Osteocyte (in vitro differentiated cells): Measurements from ENCODE around the gene TMEM151A. TPM values are rescaled to one million over a fixed set of nuclear protein-coding genes. Genes with fewer than 3 reads are reported as not detected.

Experiments used
- DNase-seq: peaks from one replicate; pipeline ENCODE4 v3.0.0; 2021; ENCODE audit warnings: mixed read lengths; ENCODE audit not compliant: unreplicated experiment; ENCODE audit errors: extremely low spot score
- H3K27ac Mint-ChIP-seq: one replicate; pipeline ENCODE4 v1.8.0; 2021; ENCODE audit warnings: mild to moderate bottlenecking, mixed read lengths; ENCODE audit not compliant: unreplicated experiment
- H3K27me3 Mint-ChIP-seq: one replicate; pipeline ENCODE4 v1.8.0; 2021; ENCODE audit warnings: mixed read lengths; ENCODE audit not compliant: unreplicated experiment
- H3K36me3 Mint-ChIP-seq: one replicate; pipeline ENCODE4 v1.8.0; 2021; ENCODE audit warnings: mixed read lengths; ENCODE audit not compliant: unreplicated experiment
- H3K4me1 Mint-ChIP-seq: one replicate; pipeline ENCODE4 v1.8.0; 2021; ENCODE audit warnings: mixed read lengths; ENCODE audit not compliant: unreplicated experiment
- H3K4me3 Mint-ChIP-seq: one replicate; pipeline ENCODE4 v1.8.0; 2021; ENCODE audit warnings: mild to moderate bottlenecking, moderate library complexity, mixed read lengths; ENCODE audit not compliant: unreplicated experiment
- H3K9me3 Mint-ChIP-seq: one replicate; pipeline ENCODE4 v1.8.0; 2021; ENCODE audit warnings: mixed read lengths; ENCODE audit not compliant: unreplicated experiment
- CTCF ChIP-seq: fragments of 200-600 bp; sonication (generic); IDR thresholded peaks from 2 replicates; pipeline ENCODE4 v1.5.0; 2021; ENCODE audit warnings: antibody characterized with exemption, mild to moderate bottlenecking, moderate library complexity
- total RNA-seq: library from RNA; stranded (reverse); gene quantifications from 2 replicates; pipeline ENCODE4 v1.2.1, GENCODE V29; 2021

Gene TMEM151A
- total RNA-seq, 1 donor from 2014 or later = 0.46 TPM

DNA sequence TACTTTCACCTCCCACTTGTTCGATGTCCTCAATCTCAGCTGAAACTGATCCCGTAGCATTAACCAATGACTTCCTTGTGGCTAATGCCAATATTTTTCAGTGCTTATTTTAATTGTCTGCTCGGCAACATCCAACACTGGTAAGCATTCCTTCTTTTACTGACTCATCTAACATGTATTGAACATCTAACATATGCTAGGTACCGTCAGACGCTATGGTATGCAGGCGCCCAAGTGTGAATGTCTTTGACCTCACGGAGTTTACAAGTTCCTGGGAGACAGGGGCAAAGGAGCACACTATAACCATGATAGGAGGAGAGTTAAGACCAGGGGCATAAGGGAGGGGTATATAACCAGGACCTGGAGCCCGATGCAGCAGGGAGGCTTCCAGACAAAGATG lies 51.5 kb downstream of the TMEM151A start:
- Mint-ChIP-seq H3K4me1 (peaks cover 47% of the 10 kb centered on the region), H3K4me3 (peak overlapping the region; percentile 91), H3K9me3 (no peaks in the 10 kb centered on the region), H3K27me3 (no peaks in the 10 kb centered on the region), H3K27ac (peak overlapping the region; percentile 52), H3K36me3 (peaks cover 10% of the 10 kb centered on the region)
- no peak for DNase-seq
- TF ChIP-seq CTCF = no peak

DNA sequence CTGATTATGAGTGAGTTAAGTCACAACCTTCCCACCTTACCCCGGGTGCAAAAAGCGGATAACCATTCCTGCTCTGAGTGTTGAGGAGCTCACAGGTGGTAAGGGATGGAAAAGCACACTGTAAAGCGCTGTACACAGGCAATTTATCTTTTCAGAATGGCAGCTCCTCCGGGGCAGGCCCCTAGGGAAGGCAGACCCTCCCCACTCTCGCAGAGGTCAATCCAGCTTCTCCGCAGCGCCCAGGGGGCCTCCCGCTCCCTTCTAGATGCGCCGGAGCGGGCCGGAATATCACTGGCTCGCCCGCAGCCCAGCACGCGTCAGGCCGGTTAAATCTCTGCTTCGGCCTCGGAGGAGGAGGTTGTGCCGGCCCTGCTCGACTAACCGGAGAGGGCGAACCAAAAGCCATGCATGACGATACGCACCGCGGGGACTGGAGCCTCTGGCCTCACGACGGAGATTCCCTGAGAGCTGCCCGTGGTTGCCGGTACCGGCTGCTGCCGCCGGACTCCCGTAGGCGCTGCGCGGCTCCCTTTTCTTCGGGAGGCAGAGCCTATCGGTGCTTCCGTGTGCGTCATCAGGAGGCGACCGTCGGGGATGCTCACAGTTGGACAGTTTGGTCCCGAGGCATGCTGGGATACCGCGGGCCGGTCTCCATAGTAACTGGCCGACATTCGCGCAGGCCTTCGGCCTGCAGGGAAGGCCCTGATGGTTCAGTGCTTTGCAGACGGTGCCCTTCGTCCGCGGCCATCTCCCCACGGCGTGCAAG lies 53.0 kb downstream of the TMEM151A start, which contains the start of gene BRMS1:
Gene BRMS1 (minus strand): TSS at position 555 of the 766 bp plus-strand sequence. CDS start 2,870 bp downstream, outside the sequence.
- peak; percentile 6 for TF ChIP-seq CTCF
- H3K27ac Mint-ChIP-seq = peak within 1 kb of the TSS; percentile 96
- no peaks in the 10 kb centered on the region for H3K27me3 Mint-ChIP-seq
- H3K9me3 Mint-ChIP-seq = no peaks in the 10 kb centered on the region
- H3K36me3 Mint-ChIP-seq = peaks cover 10% of the 10 kb centered on the region
- H3K4me1 Mint-ChIP-seq = peaks cover 48% of the 10 kb centered on the region
- peak; percentile 97 for DNase-seq
- peak within 1 kb of the TSS; percentile 91 for H3K4me3 Mint-ChIP-seq

DNA sequence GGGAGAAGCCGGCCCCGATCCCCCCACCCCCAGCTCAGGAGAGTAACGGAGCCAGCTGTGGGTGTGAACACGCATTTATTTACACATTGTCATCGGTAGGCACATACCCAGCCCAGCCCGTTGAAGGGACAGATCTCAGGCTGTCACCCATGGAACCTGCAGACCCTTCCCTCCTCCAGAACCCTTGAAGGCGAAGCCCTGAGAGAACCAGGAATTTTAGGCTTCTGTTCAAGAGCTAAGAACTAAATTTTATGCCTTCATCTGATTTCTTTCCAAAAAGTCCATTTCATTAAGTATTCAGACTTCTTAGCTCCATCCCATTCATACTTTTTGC lies 53.6 kb downstream of the TMEM151A start:
- peak overlapping the region; percentile 91 for H3K4me3 Mint-ChIP-seq
- peaks cover 10% of the 10 kb centered on the region for H3K36me3 Mint-ChIP-seq

More for the DNA sequence above, 53.6 kb downstream of the TMEM151A start:
- Mint-ChIP-seq H3K4me1 (peaks cover 49% of the 10 kb centered on the region), H3K27ac (peak overlapping the region; percentile 96), H3K9me3 (no peaks in the 10 kb centered on the region), H3K27me3 (no peaks in the 10 kb centered on the region)
- TF ChIP-seq CTCF = no peak
- no peak for DNase-seq

Other genes with a start within 250 kb of the TMEM151A start
- gene GAL3ST3, start 242.7 kb upstream of the TMEM151A start, total RNA-seq = 0.71 and 0.94 TPM in 2 replicates
- gene SF3B2, start 239.5 kb upstream of the TMEM151A start, total RNA-seq = 193 and 198 TPM in 2 replicates
- gene PACS1, start 221.6 kb upstream of the TMEM151A start, total RNA-seq = 83.8 and 84.9 TPM in 2 replicates
- gene KLC2, start 34.2 kb upstream of the TMEM151A start, total RNA-seq = 35.5 and 43.8 TPM in 2 replicates
- gene RAB1B, start 23.3 kb upstream of the TMEM151A start, total RNA-seq = 149 and 150 TPM in 2 replicates
- gene CNIH2, start 13.7 kb upstream of the TMEM151A start, total RNA-seq = 3.8 and 5.0 TPM in 2 replicates
- 140 and 146 TPM in 2 replicates for gene YIF1A, start 2.8 kb upstream of the TMEM151A start, total RNA-seq
- 68.7 and 70.9 TPM in 2 replicates for gene CD248, start 25.1 kb downstream of the TMEM151A start, total RNA-seq
- gene RIN1, start 44.5 kb downstream of the TMEM151A start, total RNA-seq = 21.0 and 23.6 TPM in 2 replicates
- gene BRMS1, start 53.2 kb downstream of the TMEM151A start, total RNA-seq = 32.3 and 33.4 TPM in 2 replicates
- 31.0 and 32.7 TPM in 2 replicates for gene B4GAT1, start 55.7 kb downstream of the TMEM151A start, total RNA-seq
- 2.0 and 3.6 TPM in 2 replicates for gene SLC29A2, start 79.9 kb downstream of the TMEM151A start, total RNA-seq
- gene NPAS4, start 129.1 kb downstream of the TMEM151A start, total RNA-seq = 0.11 and 0.18 TPM in 2 replicates
- gene MRPL11, start 147.0 kb downstream of the TMEM151A start, total RNA-seq = 42.1 and 45.4 TPM in 2 replicates
- 11.9 and 13.6 TPM in 2 replicates for gene PELI3, start 175.0 kb downstream of the TMEM151A start, total RNA-seq
- 32.9 and 41.0 TPM in 2 replicates for gene DPP3, start 188.5 kb downstream of the TMEM151A start, total RNA-seq
- 44.1 and 51.1 TPM in 2 replicates for gene BBS1, start 218.7 kb downstream of the TMEM151A start, total RNA-seq